GM18519 (cell line): ENCODE results near the gene KCNAB2.

Experiments used
- ATAC-seq: cut with Tn5 transposase; IDR thresholded peaks from one replicate; pipeline ENCODE4 v1.9.1; 2021; ENCODE audit warnings: mild to moderate bottlenecking, moderate library complexity; ENCODE audit not compliant: unreplicated experiment, low FRiP score

The KCNAB2 gene

GRCh38 chr1:6045561-6045960 lies at the start of gene KCNAB2:
Gene KCNAB2 (plus strand): TSS chr1:6045888. CDS start chr1:6051537, 5,649 bp downstream.
- no peak for ATAC-seq

GRCh38 chr1:5996641-5997270 lies 48.9 kb upstream of the KCNAB2 start:
- ATAC-seq: no peak

- ATAC-seq: no peak
These were observed 48.4 kb upstream of the KCNAB2 start for GRCh38 chr1:5997316-5997715.

- ATAC-seq: no peak
These were observed 47.4 kb upstream of the KCNAB2 start for GRCh38 chr1:5998051-5998905.

- no peak for ATAC-seq
These were observed 46.8 kb upstream of the KCNAB2 start for GRCh38 chr1:5998906-5999301.

GRCh38 chr1:5999711-6000443 lies 45.8 kb upstream of the KCNAB2 start:
- ATAC-seq: no peak

GRCh38 chr1:6000444-6001288 lies 45.0 kb upstream of the KCNAB2 start:
- no peak for ATAC-seq

- no peak for ATAC-seq
These were observed 43.6 kb upstream of the KCNAB2 start for GRCh38 chr1:6001992-6002576.

GRCh38 chr1:6002714-6003501 lies 42.8 kb upstream of the KCNAB2 start:
- no peak for ATAC-seq

GRCh38 chr1:6003568-6004411 lies 41.9 kb upstream of the KCNAB2 start:
- no peak for ATAC-seq

GRCh38 chr1:6004412-6005123 lies 41.1 kb upstream of the KCNAB2 start:
- no peak for ATAC-seq

- no peak for ATAC-seq
These were observed 40.3 kb upstream of the KCNAB2 start for GRCh38 chr1:6005276-6005917.

GRCh38 chr1:6006882-6007281 lies 38.8 kb upstream of the KCNAB2 start:
- ATAC-seq: no peak

GRCh38 chr1:6007318-6008083 lies 38.2 kb upstream of the KCNAB2 start:
- no peak for ATAC-seq

GRCh38 chr1:6008084-6008415 lies 37.6 kb upstream of the KCNAB2 start:
- no peak for ATAC-seq

GRCh38 chr1:6008696-6009095 lies 37.0 kb upstream of the KCNAB2 start:
- ATAC-seq: no peak
